Lower leg skin (tissue), 4 donors: ENCODE results near the gene DNAI2. TPM values are rescaled to one million over a fixed set of nuclear protein-coding genes. Genes with fewer than 3 reads are reported as not detected.
"Not testable (repeated sequence)": the region's sequence is repeated elsewhere in the genome, so short reads cannot be mapped to it uniquely, and the experiment has no call there.

Experiments
- DNase-seq, 2 donors: peaks; one replicate each; pipeline ENCODE4 v3.0.0-alpha.2; 2019; ENCODE audit warnings: low spot score in 2 of 2
- H3K4me3 ChIP-seq: fragments of 200-600 bp; sonication (generic); 2 replicates; pipeline ENCODE4 v1.5.1; 2017; ENCODE audit warnings: mild to moderate bottlenecking, low read depth; ENCODE audit not compliant: poor library complexity, severe bottlenecking
- CTCF ChIP-seq, 3 donors: fragments of 450-650 bp; IDR thresholded peaks; one replicate each; pipeline ENCODE4 v1.5.1; 2016; ENCODE audit warnings: antibody characterized with exemption in 3 of 3, mild to moderate bottlenecking in 3 of 3, moderate library complexity in 2 of 3
- POLR2A ChIP-seq, 2 donors: fragments of 450-650 bp; IDR thresholded peaks; one replicate each; pipeline ENCODE4 v1.6.1; 2016 to 2017; ENCODE audit warnings: antibody characterized with exemption in 2 of 2, mild to moderate bottlenecking in 1 of 2, moderate library complexity in 1 of 2
- WGBS, 2 donors: methylation state at CpG; one replicate each; pipeline ENCODE4 v1.1.5; 2018; 5-methylcytosine and 5-hydroxymethylcytosine counted together
- intact Hi-C: fragments of 100-400 bp; cut with DNase I; formaldehyde crosslinking; loops from one replicate; pipeline ENCODE4 v1.15.0; 2023; ENCODE audit warnings: low total_unique reads
- total RNA-seq, 4 donors: library from RNA; depleted of rRNA; stranded (reverse); fragments of >200 nt; gene quantifications; one replicate each; pipeline ENCODE4 v1.1.0, GENCODE V29; 2016

The DNAI2 gene
- total RNA-seq, 4 donors from 2014 or later = 0.57 TPM; not detected in 3

- no peak overlapping the region for H3K4me3 ChIP-seq
- intact Hi-C loops = no loop called here
- 85 to 98% methylated on average over 8 of the region's 8 CpGs for WGBS, 2 donors
- no peak for TF ChIP-seq POLR2A (IDR thresholded peaks at IDR 0.05)
- DNase-seq = no peak
These were observed 21.8 kb upstream of the DNAI2 start for GRCh38 chr17:74252211-74252610.

- no peak overlapping the region for H3K4me3 ChIP-seq
- no peak for TF ChIP-seq CTCF (IDR thresholded peaks at IDR 0.05)
- no peak for TF ChIP-seq POLR2A (IDR thresholded peaks at IDR 0.05)
- no peak for DNase-seq
- 90 to 92% methylated on average over 13 of the region's 13 CpGs for WGBS, 2 donors
- intact Hi-C loops = no loop called here
These were observed 21.0 kb upstream of the DNAI2 start for GRCh38 chr17:74253036-74253435.

- no peak overlapping the region for H3K4me3 ChIP-seq
- WGBS, 2 donors = 84 to 98% methylated on average over 4 to 10 of the region's 10 CpGs
- DNase-seq = no peak
- TF ChIP-seq CTCF (IDR thresholded peaks at IDR 0.05) = no peak
- no peak for TF ChIP-seq POLR2A (IDR thresholded peaks at IDR 0.05)
- intact Hi-C loops = no loop called here
These were observed 16.7 kb upstream of the DNAI2 start for GRCh38 chr17:74257311-74257710.

GRCh38 chr17:74259667-74260524 is 14.1 kb upstream of the DNAI2 start:
- intact Hi-C loops = no loop called here
- TF ChIP-seq POLR2A (IDR thresholded peaks at IDR 0.05) = no peak
- TF ChIP-seq CTCF (IDR thresholded peaks at IDR 0.05) = no peak
- DNase-seq = no peak
- H3K4me3 ChIP-seq = no peak overlapping the region
- 66 to 76% methylated on average over 21 of the region's 21 CpGs for WGBS, 2 donors

GRCh38 chr17:74260525-74260850 is 13.5 kb upstream of the DNAI2 start:
- intact Hi-C loops = no loop called here
- no peak for TF ChIP-seq POLR2A (IDR thresholded peaks at IDR 0.05)
- no peak for TF ChIP-seq CTCF (IDR thresholded peaks at IDR 0.05)
- 77 to 80% methylated on average over 6 of the region's 6 CpGs for WGBS, 2 donors
- H3K4me3 ChIP-seq = no peak overlapping the region
- no peak for DNase-seq

- intact Hi-C loops = no loop called here
- 83 to 86% methylated on average over 7 of the region's 7 CpGs for WGBS, 2 donors
These were observed 11.4 kb upstream of the DNAI2 start for GRCh38 chr17:74262601-74263000.

GRCh38 chr17:74267054-74267453 is 7.0 kb upstream of the DNAI2 start:
- intact Hi-C loops, DNase-seq, H3K4me3 ChIP-seq: not testable (repeated sequence)
- WGBS, 2 donors = 90% methylated on average over 4 of the region's 4 CpGs

More at GRCh38 chr17:74262601-74263000, 11.4 kb upstream of the DNAI2 start:
- H3K4me3 ChIP-seq = no peak overlapping the region
- TF ChIP-seq POLR2A (IDR thresholded peaks at IDR 0.05) = no peak
- TF ChIP-seq CTCF (IDR thresholded peaks at IDR 0.05) = no peak
- DNase-seq = no peak
